Heart right ventricle (tissue), 16 donors: ENCODE data around the gene MAPKAPK2. TPM values are rescaled to one million over a fixed set of nuclear protein-coding genes. Genes with fewer than 3 reads are reported as not detected.

Experiments
- ATAC-seq, 8 donors: fragments of 200-7000 bp; cut with Tn5 transposase; one replicate each; pipeline ENCODE4 v1.9.1; 2020; ENCODE audit warnings: mild to moderate bottlenecking in 8 of 8, moderate library complexity in 8 of 8, moderate number of reproducible peaks in 1 of 8
- DNase-seq, 2 donors: peaks; one replicate each; pipeline ENCODE4 v3.0.0-alpha.2; 2020
- H3K27ac ChIP-seq, 10 donors: fragments of 200-600 bp; sonication (generic) in 2 of 10; one replicate each; pipeline versions ENCODE4 v1.5.0 to v1.8.0; 2020 to 2022; ENCODE audit warnings: mild to moderate bottlenecking in 3 of 10
- H3K27me3 ChIP-seq, 7 donors: fragments of 200-600 bp; one replicate each; pipeline ENCODE4 v1.8.0; 2021 to 2022; ENCODE audit warnings: mild to moderate bottlenecking in 2 of 7
- H3K36me3 ChIP-seq, 9 donors: fragments of 200-600 bp; sonication (generic) in 1 of 9; one replicate each; pipeline versions ENCODE4 v1.5.0 to v1.8.0; 2020 to 2022; ENCODE audit warnings: mild to moderate bottlenecking in 2 of 9
- H3K4me1 ChIP-seq, 9 donors: fragments of 200-600 bp; sonication (generic) in 1 of 9; one replicate each; pipeline versions ENCODE4 v1.5.0 to v1.8.0; 2020 to 2022; ENCODE audit warnings: mild to moderate bottlenecking in 4 of 9
- H3K4me3 ChIP-seq, 10 donors: fragments of 200-600 bp; sonication (generic) in 2 of 10; one replicate each; pipeline versions ENCODE4 v1.5.0 to v1.8.0; 2020 to 2022; ENCODE audit warnings: mild to moderate bottlenecking in 7 of 10, moderate library complexity in 2 of 10
- H3K9me3 ChIP-seq, 11 donors: fragments of 200-600 bp in 10 of 11; sonication (generic) in 2 of 11; one replicate each; pipeline versions ENCODE4 v1.5.0 to v1.8.0; 2013 to 2022; ENCODE audit warnings: mild to moderate bottlenecking in 2 of 11, control low read depth in 1 of 11, moderate library complexity in 1 of 11
- CTCF ChIP-seq, 9 donors: fragments of 200-600 bp; sonication (generic) in 2 of 9; IDR thresholded peaks; one replicate each; pipeline versions ENCODE4 v1.5.0 to v1.8.0; 2021 to 2022; ENCODE audit warnings: antibody characterized with exemption in 9 of 9, mild to moderate bottlenecking in 5 of 9, moderate library complexity in 1 of 9
- WGBS, 2 donors: extraction: QIAGEN DNeasy Blood & Tissue Kit; methylation state at CpG; one replicate each; pipeline ENCODE4 v1.1.7; 2013; ENCODE audit warnings: inconsistent platforms in 1 of 2; 5-methylcytosine and 5-hydroxymethylcytosine counted together
- intact Hi-C, 10 donors: fragments of 100-400 bp; cut with DNase I; formaldehyde crosslinking; loops; one replicate each; pipeline versions ENCODE4 v1.11.1 to v1.14.2; 2022
- polyA plus RNA-seq, 2 donors: library from polyadenylated mRNA; stranded (reverse); fragments of 200-250 nt; gene quantifications; one replicate each; pipeline ENCODE4 v1.2.3, GENCODE V29; 2013
- total RNA-seq, 10 donors: library from RNA; stranded (reverse); fragmentation: NEBNext Ultra II Directional in 3 of 10; extraction: Animal tissue kit (Norgen Biotek cat#: 25700) in 3 of 10; gene quantifications; one replicate each; pipeline versions ENCODE4 v1.2.1 to v1.2.4, GENCODE V29; 2021 to 2023
- donor health status: Arrhythmogenic right ventricular cardiomyopathy.
- donor health status: ischemic (EF 13 %, LVEDD 7.1; RV severe dilation, severe dysfunction).
- donor health status: healthy with polysubstance abuse.
- donor health status: DM: no; HTN: yes; CAD: no.
- donor health status: DM: no; HTN: no; CAD: no.
- donor health status: ischemic (EF 25% LVEDD 6.9; RV normal size, moderate dysfunction).
- donor health status: ischemic (EF 25% LVEDD 5.7; RV mildly dilated, moderate dysfunction).
- donor health status: healthy.
- donor health status: DM: yes; HTN: yes; CAD: no.
- donor health status: Ischemic cardiomyopathy.
- donor health status: ischemic (EF 35%, LVEDD 5.7; RV mildly dilated, moderate dysfunction).
- donor health status: nonischemic (EF 11% LVEDD 7.7; RV severe dilation, severe dysfunction).
- donor health status: DM: yes; HTN: yes; CAD: no.
- donor health status: PGD.
- donor health status: ischemic (EF 29% LVEDD 5.4; RV normal size, mild dysfunction).
- donor health status: nonischemic (EF 23%, LVEDD 6.1; RV moderate dilation, normal function).

Gene MAPKAPK2
- total and polyA plus RNA-seq, 12 donors = 101 to 323 (median 219) TPM

- Histone ChIP-seq H3K4me3 (no peak overlapping the region), H3K4me1 (peaks cover 0 to 8% (median 0%) of the 10 kb centered on the region in 9 donors), H3K36me3 (no peaks in the 10 kb centered on the region), H3K27me3 (no peaks in the 10 kb centered on the region), H3K9me3 (no peaks in the 10 kb centered on the region), H3K27ac (no peak overlapping the region)
- DNase-seq (no peak), ATAC-seq (no peak)
- intact Hi-C loops = no loop called here
- 93% methylated on average over 3 of the region's 3 CpGs for WGBS, 2 donors
- TF ChIP-seq CTCF (IDR thresholded peaks at IDR 0.05) = no peak
Measured at GRCh38 chr1:206753141-206753540, 68.4 kb downstream of the MAPKAPK2 start.

- no peaks in the 10 kb centered on the region for H3K9me3 ChIP-seq
- ATAC-seq (no peak), DNase-seq (no peak)
- H3K27me3 ChIP-seq = no peaks in the 10 kb centered on the region
- H3K27ac ChIP-seq = no peak overlapping the region
- WGBS, 2 donors = 56 to 73% methylated on average over 1 of the region's 1 CpG
- intact Hi-C loops = no loop called here
- H3K36me3 ChIP-seq = no peaks in the 10 kb centered on the region
- TF ChIP-seq CTCF (IDR thresholded peaks at IDR 0.05) = no peak
- no peak overlapping the region for H3K4me3 ChIP-seq
- H3K4me1 ChIP-seq = peaks cover 0 to 10% (median 0%) of the 10 kb centered on the region in 9 donors
Measured at GRCh38 chr1:206754011-206754410, 69.3 kb downstream of the MAPKAPK2 start.

GRCh38 chr1:206757524-206758266 is 73.0 kb downstream of the MAPKAPK2 start:
- DNase-seq (no peak), ATAC-seq (no peak)
- TF ChIP-seq CTCF (IDR thresholded peaks at IDR 0.05) = no peak
- H3K9me3 ChIP-seq = no peaks in the 10 kb centered on the region
- intact Hi-C loops = loop anchor here in 1 of 10 donors (5.0 kb wide), 1 partner anchor 225 kb away; no protein-coding TSS in a partner anchor
- H3K27me3 ChIP-seq = peaks cover 0 to 6% (median 0%) of the 10 kb centered on the region in 7 donors
- H3K4me3 ChIP-seq = no peak overlapping the region
- H3K27ac ChIP-seq = peak overlapping the region in 1 of 10 donors; percentile 75
- H3K4me1 ChIP-seq = peaks cover 0 to 10% (median 0%) of the 10 kb centered on the region in 9 donors
- no peaks in the 10 kb centered on the region for H3K36me3 ChIP-seq
- 77 to 84% methylated on average over 13 of the region's 13 CpGs for WGBS, 2 donors

- intact Hi-C loops = no loop called here
Measured at GRCh38 chr1:206760590-206760989, 75.9 kb downstream of the MAPKAPK2 start.

More at GRCh38 chr1:206760590-206760989, 75.9 kb downstream of the MAPKAPK2 start:
- no peak for DNase-seq
- Histone ChIP-seq H3K4me1 (peaks cover 0 to 15% (median 0%) of the 10 kb centered on the region in 9 donors), H3K4me3 (no peak overlapping the region), H3K36me3 (no peaks in the 10 kb centered on the region), H3K9me3 (no peaks in the 10 kb centered on the region), H3K27ac (no peak overlapping the region), H3K27me3 (peaks cover 0 to 7% (median 0%) of the 10 kb centered on the region in 7 donors)
- TF ChIP-seq CTCF (IDR thresholded peaks at IDR 0.05) = no peak
- ATAC-seq = no peak
- WGBS, 2 donors = 88 to 94% methylated on average over 1 of the region's 1 CpG
